ENCODE results near the gene ZSWIM4.

ZSWIM4 gene

DNA sequence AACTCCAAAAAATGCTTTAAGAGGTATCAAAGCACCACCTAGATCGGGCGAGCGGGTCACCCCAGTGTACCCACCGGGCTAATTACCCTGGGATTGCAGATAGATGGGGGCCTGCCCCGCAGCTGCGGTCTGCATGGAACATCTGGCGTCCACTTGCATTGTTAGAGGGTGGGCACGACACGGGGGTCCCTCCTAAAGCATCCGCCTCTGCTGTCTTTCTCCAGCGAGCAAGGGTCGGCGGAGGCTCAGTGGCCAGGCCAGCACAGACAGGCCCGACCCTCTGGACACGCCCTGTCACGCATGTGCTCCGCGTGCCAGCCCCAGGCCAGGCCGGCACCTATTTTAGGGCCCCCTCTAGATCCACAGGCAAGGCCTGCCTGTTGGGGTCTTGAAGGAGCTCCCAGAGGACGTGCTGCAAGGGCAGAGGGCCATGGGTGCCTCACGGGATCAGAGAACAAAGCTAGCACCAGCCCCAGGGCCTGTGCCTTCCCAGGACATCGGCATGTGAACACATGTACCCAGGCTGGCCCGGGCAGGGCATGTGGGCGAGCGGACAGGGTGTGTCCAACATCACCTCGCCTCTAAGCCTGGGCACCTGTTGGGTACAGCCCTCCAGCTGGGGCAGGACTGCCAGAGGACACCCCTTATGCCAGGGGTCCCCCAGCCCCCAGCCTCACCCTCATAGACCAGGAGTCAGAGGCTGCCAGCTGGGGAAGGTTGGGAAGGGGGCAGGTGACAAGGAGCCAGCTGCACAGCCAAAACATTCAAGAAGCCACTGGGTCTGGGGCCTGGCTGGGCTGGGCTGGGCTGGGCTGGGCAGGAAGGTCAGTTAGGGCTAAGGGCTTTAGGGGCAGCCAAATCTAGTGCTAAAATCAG lies 46.1 kb downstream of the ZSWIM4 start:
- Histone ChIP-seq H3K4me1 (ENCODE audit: insufficient read depth, poor library complexity, severe bottlenecking) (peaks cover 34% of the 10 kb centered on the region), H3K27me3 (ENCODE audit: insufficient read depth, poor library complexity, severe bottlenecking) (no peaks in the 10 kb centered on the region), H3K27ac (ENCODE audit: poor library complexity, severe bottlenecking) (peak overlapping the region; percentile 98), H3K4me3 (ENCODE audit: severe bottlenecking) (peak overlapping the region; percentile 88), H3K36me3 (ENCODE audit: low read depth) (peaks cover 56% of the 10 kb centered on the region), H3K9me3 (ENCODE audit: severe bottlenecking) (no peaks in the 10 kb centered on the region)
- no peak for TF ChIP-seq CTCF (IDR thresholded peaks at IDR 0.05; ENCODE audit: poor library complexity, severe bottlenecking)
- ATAC-seq (ENCODE audit: low read depth) (no peak), DNase-seq (ENCODE audit: low spot score) (peak; percentile 82)

DNA sequence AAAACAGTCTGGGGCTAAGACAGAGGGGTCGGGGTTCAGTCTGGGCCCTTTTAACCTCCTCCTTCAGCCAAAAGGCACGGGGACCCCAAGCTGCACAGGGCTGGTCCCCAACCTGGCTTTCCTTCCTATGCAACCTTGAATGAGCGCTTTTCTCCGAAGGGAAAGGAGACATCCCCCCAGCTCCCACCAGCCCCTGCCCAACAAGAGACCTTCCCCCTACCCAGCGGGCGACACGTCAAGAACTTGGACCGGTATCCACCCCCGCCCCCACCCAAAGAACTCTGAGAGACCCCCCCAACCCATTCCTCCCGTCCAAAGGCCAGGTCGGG lies 46.7 kb downstream of the ZSWIM4 start:
- Histone ChIP-seq H3K4me3 (ENCODE audit: severe bottlenecking) (peak overlapping the region; percentile 88), H3K4me1 (ENCODE audit: insufficient read depth, poor library complexity, severe bottlenecking) (peaks cover 35% of the 10 kb centered on the region), H3K36me3 (ENCODE audit: low read depth) (peaks cover 50% of the 10 kb centered on the region), H3K9me3 (ENCODE audit: severe bottlenecking) (no peaks in the 10 kb centered on the region), H3K27ac (ENCODE audit: poor library complexity, severe bottlenecking) (peak overlapping the region; percentile 98), H3K27me3 (ENCODE audit: insufficient read depth, poor library complexity, severe bottlenecking) (no peaks in the 10 kb centered on the region)
- ATAC-seq (ENCODE audit: low read depth) (no peak), DNase-seq (ENCODE audit: low spot score) (no peak)
- no peak for TF ChIP-seq CTCF (IDR thresholded peaks at IDR 0.05; ENCODE audit: poor library complexity, severe bottlenecking)

DNA sequence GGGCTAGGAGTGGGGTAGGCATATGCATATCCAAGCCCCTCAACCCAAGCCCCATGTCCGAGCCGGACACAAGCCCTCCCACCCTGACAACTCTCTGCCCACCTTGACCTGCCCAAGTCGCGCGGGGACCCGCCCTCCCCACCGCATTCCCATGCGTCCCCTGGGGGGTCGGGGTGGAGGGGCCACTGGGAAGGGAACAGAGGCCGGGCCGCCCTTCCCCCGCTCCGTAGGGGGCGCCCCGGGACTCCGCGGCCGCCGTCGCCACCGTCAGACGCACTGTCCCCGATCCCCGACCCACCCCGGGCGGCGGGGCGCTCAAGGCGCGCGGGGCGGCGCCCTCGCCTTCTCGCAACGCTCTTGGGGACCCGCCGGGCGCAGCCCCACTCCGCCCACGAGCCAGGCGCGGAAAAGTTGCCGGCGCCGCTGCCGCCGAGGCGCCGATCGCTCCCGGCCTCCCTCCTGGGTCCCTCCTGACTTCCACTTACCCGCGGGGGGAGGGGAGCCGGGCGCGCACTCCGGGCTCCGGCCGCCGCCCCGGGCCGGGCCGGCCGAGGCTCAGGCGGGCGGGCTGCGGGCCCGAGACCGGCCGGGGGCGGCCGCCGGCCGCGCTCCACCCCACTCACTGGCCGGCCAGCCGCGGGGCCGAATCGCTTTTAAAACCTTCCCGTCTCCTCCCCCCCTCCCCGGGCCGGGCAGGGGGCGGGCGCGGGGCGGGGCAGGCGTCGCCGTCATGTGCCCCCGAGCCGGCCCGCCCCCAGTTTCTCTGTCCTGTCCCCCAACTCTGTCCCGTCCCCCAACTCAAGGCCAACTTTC lies 47.3 kb downstream of the ZSWIM4 start:
- H3K4me3 ChIP-seq (ENCODE audit: severe bottlenecking), result peak overlapping the region; percentile 88
- no peak for TF ChIP-seq CTCF (IDR thresholded peaks at IDR 0.05; ENCODE audit: poor library complexity, severe bottlenecking)
- DNase-seq (ENCODE audit: low spot score) (no peak), ATAC-seq (ENCODE audit: low read depth) (no peak)
- peaks cover 32% of the 10 kb centered on the region for H3K4me1 ChIP-seq (ENCODE audit: insufficient read depth, poor library complexity, severe bottlenecking)
- peaks cover 45% of the 10 kb centered on the region for H3K36me3 ChIP-seq (ENCODE audit: low read depth)
- H3K27ac ChIP-seq (ENCODE audit: poor library complexity, severe bottlenecking), result peak overlapping the region; percentile 98
- no peaks in the 10 kb centered on the region for H3K9me3 ChIP-seq (ENCODE audit: severe bottlenecking)
- H3K27me3 ChIP-seq (ENCODE audit: insufficient read depth, poor library complexity, severe bottlenecking), result no peaks in the 10 kb centered on the region

DNA sequence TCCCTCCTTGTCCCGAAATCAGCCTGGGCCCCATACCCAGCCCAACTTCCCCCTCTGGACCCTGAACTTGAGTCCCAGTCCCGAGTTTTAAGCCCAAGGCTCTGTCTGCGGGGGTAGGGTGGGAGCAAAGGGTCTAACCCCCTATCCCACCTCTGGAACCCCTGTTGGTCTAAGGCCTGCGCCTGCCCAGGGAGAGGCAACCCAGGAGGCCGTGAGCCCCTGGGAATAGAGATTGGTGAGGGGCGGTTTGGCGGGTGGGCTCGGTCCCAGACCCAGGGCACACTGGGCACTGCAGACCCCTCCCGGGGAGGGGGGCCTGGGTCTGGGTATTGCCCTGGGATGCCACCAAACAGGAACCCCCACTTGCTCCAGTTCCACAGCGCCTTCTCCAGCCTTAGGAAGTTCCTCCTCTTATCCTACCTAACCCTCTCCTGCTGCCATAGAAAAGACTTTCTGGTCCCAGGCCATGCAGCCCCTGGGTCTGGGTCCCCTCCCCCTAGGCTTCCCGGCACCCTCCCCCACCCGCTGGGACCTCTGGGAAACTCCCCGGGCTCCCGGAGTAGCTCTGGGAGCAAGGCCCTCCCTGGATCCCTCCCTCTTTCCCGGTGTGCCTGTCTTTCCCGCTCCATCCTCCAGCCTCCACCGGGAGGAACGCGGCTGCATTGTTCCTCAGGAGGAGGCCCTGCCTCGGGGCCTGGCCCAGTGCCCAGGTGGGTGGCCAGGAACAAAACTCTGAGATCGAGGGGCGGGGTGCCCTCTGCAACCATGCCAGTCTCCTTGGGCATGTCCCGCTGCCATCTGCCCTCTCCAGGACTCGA lies 48.1 kb downstream of the ZSWIM4 start:
- Histone ChIP-seq H3K27ac (ENCODE audit: poor library complexity, severe bottlenecking) (peak overlapping the region; percentile 98), H3K4me3 (ENCODE audit: severe bottlenecking) (peak overlapping the region; percentile 88), H3K36me3 (ENCODE audit: low read depth) (peaks cover 37% of the 10 kb centered on the region), H3K27me3 (ENCODE audit: insufficient read depth, poor library complexity, severe bottlenecking) (no peaks in the 10 kb centered on the region), H3K9me3 (ENCODE audit: severe bottlenecking) (no peaks in the 10 kb centered on the region), H3K4me1 (ENCODE audit: insufficient read depth, poor library complexity, severe bottlenecking) (peaks cover 31% of the 10 kb centered on the region)
- no peak for TF ChIP-seq CTCF (IDR thresholded peaks at IDR 0.05; ENCODE audit: poor library complexity, severe bottlenecking)
- DNase-seq (ENCODE audit: low spot score) (peak; percentile 95), ATAC-seq (ENCODE audit: low read depth) (peak; percentile 34)

All from RWPE2 (cell line).